Measurements from ENCODE around the gene LARGE1. TPM values are rescaled to one million over a fixed set of nuclear protein-coding genes. Genes with fewer than 3 reads are reported as not detected.

LARGE1 gene
- total and polyA plus RNA-seq, 2 experiments from 2014 or later, result 1.5 to 12.8 TPM

GRCh38 chr22:33337524-33337923, 582.8 kb downstream of the LARGE1 start:
- in situ Hi-C loops (cut with MboI), result no loop called here
- 90% methylated on average over 10 of the region's 10 CpGs for WGBS, 2 experiments (ENCODE audit: low coverage in 1 of 2, low lambda C conversion rate in 2 of 2, missing lambda C conversion rate in 2 of 2)
- H3K79me2 ChIP-seq (ENCODE audit: insufficient read depth), result no peaks in the 10 kb centered on the region
- no peaks in the 10 kb centered on the region for H3K4me1 ChIP-seq (ENCODE audit: insufficient read depth)
- no peaks in the 10 kb centered on the region for H3K36me3 ChIP-seq (ENCODE audit: low read depth)
- H2AFZ ChIP-seq, result no peak overlapping the region
- no peaks in the 10 kb centered on the region for H3K9me3 ChIP-seq (ENCODE audit: low read depth)
- H3K4me3 ChIP-seq, result no peak overlapping the region
- no peak overlapping the region for H3K4me2 ChIP-seq (ENCODE audit: unreplicated experiment)
- DNase-seq, result no peak
- H3K9me2 ChIP-seq (ENCODE audit: insufficient read depth), result no peaks in the 10 kb centered on the region
- no peak overlapping the region for H3K9ac ChIP-seq
- no peaks in the 10 kb centered on the region for H3F3A ChIP-seq (ENCODE audit: insufficient read depth)
- TF ChIP-seq EZH2phosphoT487 (IDR thresholded peaks at IDR 0.05; ENCODE audit: insufficient read depth, low read depth) (no peak), EZH2 (IDR thresholded peaks at IDR 0.05; ENCODE audit: insufficient read depth, poor library complexity, severe bottlenecking) (no peak)
- no peaks in the 10 kb centered on the region for H4K20me1 ChIP-seq (ENCODE audit: insufficient read depth)
- no peaks in the 10 kb centered on the region for H3K27me3 ChIP-seq (replicated peaks; ENCODE audit: insufficient read depth)
- no peak overlapping the region for H3K27ac ChIP-seq

GRCh38 chr22:33335611-33336279, 584.5 kb downstream of the LARGE1 start:
- H3K27ac ChIP-seq, result no peak overlapping the region
- H3F3A ChIP-seq (ENCODE audit: insufficient read depth), result no peaks in the 10 kb centered on the region
- H4K20me1 ChIP-seq (ENCODE audit: insufficient read depth), result no peaks in the 10 kb centered on the region
- H2AFZ ChIP-seq, result no peak overlapping the region
- TF ChIP-seq EZH2phosphoT487 (IDR thresholded peaks at IDR 0.05; ENCODE audit: insufficient read depth, low read depth) (no peak), EZH2 (IDR thresholded peaks at IDR 0.05; ENCODE audit: insufficient read depth, poor library complexity, severe bottlenecking) (no peak)
- in situ Hi-C loops (cut with MboI), result no loop called here
- H3K9me3 ChIP-seq (ENCODE audit: low read depth), result no peaks in the 10 kb centered on the region
- H3K27me3 ChIP-seq (replicated peaks; ENCODE audit: insufficient read depth), result no peaks in the 10 kb centered on the region
- H3K4me2 ChIP-seq (ENCODE audit: unreplicated experiment), result no peak overlapping the region
- no peaks in the 10 kb centered on the region for H3K9me2 ChIP-seq (ENCODE audit: insufficient read depth)
- no peak overlapping the region for H3K4me3 ChIP-seq
- H3K79me2 ChIP-seq (ENCODE audit: insufficient read depth), result no peaks in the 10 kb centered on the region
- no peaks in the 10 kb centered on the region for H3K36me3 ChIP-seq (ENCODE audit: low read depth)
- H3K9ac ChIP-seq, result no peak overlapping the region
- 96 to 98% methylated on average over 6 of the region's 6 CpGs for WGBS, 2 experiments (ENCODE audit: low coverage in 1 of 2, low lambda C conversion rate in 2 of 2, missing lambda C conversion rate in 2 of 2)
- no peaks in the 10 kb centered on the region for H3K4me1 ChIP-seq (ENCODE audit: insufficient read depth)
- DNase-seq, result no peak

GRCh38 chr22:33332538-33332937, 587.7 kb downstream of the LARGE1 start:
- Histone ChIP-seq H3F3A (ENCODE audit: insufficient read depth) (peaks cover 13% of the 10 kb centered on the region), H3K27ac (no peak overlapping the region), H2AFZ (no peak overlapping the region), H3K4me1 (ENCODE audit: insufficient read depth) (peaks cover 6% of the 10 kb centered on the region; the same call in 1 of the 2 replicates), H4K20me1 (ENCODE audit: insufficient read depth) (no peaks in the 10 kb centered on the region), H3K27me3 (replicated peaks; ENCODE audit: insufficient read depth) (no peaks in the 10 kb centered on the region), H3K79me2 (ENCODE audit: insufficient read depth) (no peaks in the 10 kb centered on the region), H3K36me3 (ENCODE audit: low read depth) (no peaks in the 10 kb centered on the region), H3K9me3 (ENCODE audit: low read depth) (no peaks in the 10 kb centered on the region), H3K4me2 (ENCODE audit: unreplicated experiment) (no peak overlapping the region), H3K9me2 (ENCODE audit: insufficient read depth) (no peaks in the 10 kb centered on the region), H3K9ac (no peak overlapping the region), H3K4me3 (no peak overlapping the region)
- in situ Hi-C loops (cut with MboI), result no loop called here
- no peak for DNase-seq
- no peak for TF ChIP-seq EZH2 (IDR thresholded peaks at IDR 0.05; ENCODE audit: insufficient read depth, poor library complexity, severe bottlenecking)
- TF ChIP-seq EZH2phosphoT487 (IDR thresholded peaks at IDR 0.05; ENCODE audit: insufficient read depth, low read depth), result no peak
- 100% methylated on average over 3 of the region's 3 CpGs for WGBS, 2 experiments (ENCODE audit: low coverage in 1 of 2, low lambda C conversion rate in 2 of 2, missing lambda C conversion rate in 2 of 2)

- Histone ChIP-seq H4K20me1 (ENCODE audit: insufficient read depth) (no peaks in the 10 kb centered on the region), H3F3A (ENCODE audit: insufficient read depth) (peaks cover 13% of the 10 kb centered on the region), H3K9me3 (ENCODE audit: low read depth) (no peaks in the 10 kb centered on the region), H3K9me2 (ENCODE audit: insufficient read depth) (no peaks in the 10 kb centered on the region), H3K27ac (no peak overlapping the region), H3K79me2 (ENCODE audit: insufficient read depth) (no peaks in the 10 kb centered on the region), H3K4me2 (ENCODE audit: unreplicated experiment) (no peak overlapping the region), H3K9ac (no peak overlapping the region), H3K4me3 (no peak overlapping the region), H3K27me3 (replicated peaks; ENCODE audit: insufficient read depth) (no peaks in the 10 kb centered on the region), H3K4me1 (ENCODE audit: insufficient read depth) (peaks cover 6% of the 10 kb centered on the region; the same call in 1 of the 2 replicates), H3K36me3 (ENCODE audit: low read depth) (no peaks in the 10 kb centered on the region), H2AFZ (no peak overlapping the region)
- in situ Hi-C loops (cut with MboI), result no loop called here
- DNase-seq, result no peak
- 92 to 96% methylated on average over 1 of the region's 1 CpG for whole genome bisulfite sequencing, 2 experiments (ENCODE audit: low coverage in 1 of 2, low lambda C conversion rate in 2 of 2, missing lambda C conversion rate in 2 of 2)
- no peak for TF ChIP-seq EZH2 (IDR thresholded peaks at IDR 0.05; ENCODE audit: insufficient read depth, poor library complexity, severe bottlenecking)
Measured at GRCh38 chr22:33331017-33331416, 589.3 kb downstream of the LARGE1 start.

Measured in GM23248 (cell line).